ENCODE results near the gene GPC1.
A peak's percentile ranks its signal among the peaks of the same experiment; 100 is the strongest.

Gene GPC1

GRCh38 chr2:240428245-240428644 is 7.2 kb upstream of the GPC1 start:
- Mint-ChIP-seq H3K4me1 (peaks cover 6% of the 10 kb centered on the region), H3K27ac (no peak overlapping the region), H3K36me3 (no peaks in the 10 kb centered on the region), H3K9me3 (peaks cover 7% of the 10 kb centered on the region), H3K4me3 (no peak overlapping the region), H3K27me3 (peaks cover 70% of the 10 kb centered on the region)
- CTCF ChIA-PET: no interaction called here
- DNase-seq: no peak

GRCh38 chr2:240429341-240429871 is 6.1 kb upstream of the GPC1 start:
- Mint-ChIP-seq H3K9me3 (peaks cover 5% of the 10 kb centered on the region), H3K4me1 (peaks cover 9% of the 10 kb centered on the region), H3K27ac (no peak overlapping the region), H3K4me3 (no peak overlapping the region), H3K27me3 (peaks cover 74% of the 10 kb centered on the region), H3K36me3 (no peaks in the 10 kb centered on the region)
- no peak for DNase-seq
- CTCF ChIA-PET: no interaction called here

- Mint-ChIP-seq H3K27ac (no peak overlapping the region), H3K27me3 (peaks cover 75% of the 10 kb centered on the region), H3K4me3 (no peak overlapping the region), H3K36me3 (no peaks in the 10 kb centered on the region), H3K4me1 (peaks cover 13% of the 10 kb centered on the region), H3K9me3 (peaks cover 5% of the 10 kb centered on the region)
- no peak for DNase-seq
- CTCF ChIA-PET: no interaction called here
Measured at GRCh38 chr2:240429872-240430491, 5.5 kb upstream of the GPC1 start.

GRCh38 chr2:240430595-240430994 is 4.9 kb upstream of the GPC1 start:
- CTCF ChIA-PET: no interaction called here
- peaks cover 2% of the 10 kb centered on the region for H3K9me3 Mint-ChIP-seq
- no peak overlapping the region for H3K27ac Mint-ChIP-seq
- peaks cover 13% of the 10 kb centered on the region for H3K4me1 Mint-ChIP-seq
- H3K36me3 Mint-ChIP-seq: no peaks in the 10 kb centered on the region
- H3K27me3 Mint-ChIP-seq: peaks cover 72% of the 10 kb centered on the region
- peak; percentile 9 for DNase-seq
- H3K4me3 Mint-ChIP-seq: no peak overlapping the region

GRCh38 chr2:240431271-240431660 is 4.2 kb upstream of the GPC1 start:
- Mint-ChIP-seq H3K27me3 (peaks cover 72% of the 10 kb centered on the region), H3K4me3 (no peak overlapping the region), H3K27ac (no peak overlapping the region), H3K4me1 (peaks cover 13% of the 10 kb centered on the region), H3K36me3 (no peaks in the 10 kb centered on the region), H3K9me3 (no peaks in the 10 kb centered on the region)
- peak; percentile 18 for DNase-seq
- CTCF ChIA-PET: no interaction called here

DNA sequence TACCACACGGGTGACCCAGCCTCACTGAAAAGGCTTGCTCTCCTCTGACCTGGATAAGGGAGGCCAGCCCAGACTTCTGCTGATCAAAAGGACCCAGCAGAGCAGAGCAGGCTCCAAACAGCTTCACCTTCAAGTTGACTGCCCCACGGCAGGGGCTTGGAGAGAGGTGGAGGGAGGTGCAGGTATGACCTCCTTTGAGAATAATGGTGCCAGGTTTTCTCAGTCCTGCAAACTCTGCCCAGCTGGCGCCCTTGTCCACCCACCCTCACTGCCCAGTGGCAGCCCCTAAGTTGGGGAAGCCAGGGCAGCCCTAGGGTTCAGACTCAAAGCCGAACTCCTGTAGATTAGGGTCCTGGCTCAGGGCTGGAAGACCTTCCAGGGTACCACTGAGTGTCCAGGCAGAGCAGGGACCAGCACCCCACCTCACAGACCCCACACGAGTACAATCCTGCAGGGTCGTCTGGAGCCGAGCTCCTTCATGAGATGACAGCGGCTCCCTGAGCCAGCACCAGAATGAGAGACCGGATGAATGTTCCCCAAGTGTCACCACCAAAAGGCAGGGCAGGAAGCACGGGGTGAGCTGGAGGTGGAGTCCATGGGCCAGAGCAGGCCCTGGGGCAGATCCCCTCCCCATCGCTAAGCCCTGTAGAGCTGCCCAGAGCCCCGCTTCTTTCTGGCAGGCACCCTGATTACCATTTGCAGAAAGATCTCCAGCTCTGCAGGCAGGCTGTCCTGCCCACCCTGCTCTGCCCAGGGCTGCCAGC is 3.6 kb upstream of the GPC1 start:
- no peaks in the 10 kb centered on the region for H3K9me3 Mint-ChIP-seq
- peaks cover 72% of the 10 kb centered on the region for H3K27me3 Mint-ChIP-seq
- no peak overlapping the region for H3K4me3 Mint-ChIP-seq
- peaks cover 14% of the 10 kb centered on the region for H3K4me1 Mint-ChIP-seq
- CTCF ChIA-PET: no interaction called here
- no peaks in the 10 kb centered on the region for H3K36me3 Mint-ChIP-seq
- H3K27ac Mint-ChIP-seq: no peak overlapping the region
- DNase-seq: peak; percentile 11

GRCh38 chr2:240432430-240432819 is 3.0 kb upstream of the GPC1 start:
- Mint-ChIP-seq H3K27me3 (peaks cover 72% of the 10 kb centered on the region), H3K36me3 (no peaks in the 10 kb centered on the region), H3K4me1 (peaks cover 16% of the 10 kb centered on the region), H3K4me3 (no peak overlapping the region), H3K27ac (no peak overlapping the region), H3K9me3 (no peaks in the 10 kb centered on the region)
- CTCF ChIA-PET: no interaction called here
- DNase-seq: peak; percentile 10

- CTCF ChIA-PET: no interaction called here
- H3K36me3 Mint-ChIP-seq: no peaks in the 10 kb centered on the region
- peaks cover 11% of the 10 kb centered on the region for H3K4me1 Mint-ChIP-seq
- no peaks in the 10 kb centered on the region for H3K9me3 Mint-ChIP-seq
- H3K27ac Mint-ChIP-seq: no peak overlapping the region
- H3K4me3 Mint-ChIP-seq: peak overlapping the region; percentile 45
- DNase-seq: peak; percentile 19
- peaks cover 73% of the 10 kb centered on the region for H3K27me3 Mint-ChIP-seq
Measured at GRCh38 chr2:240432820-240433801, 2.4 kb upstream of the GPC1 start.

GRCh38 chr2:240433973-240434727 is 1.3 kb upstream of the GPC1 start:
- CTCF ChIA-PET: interaction anchor here (0.5 to 1.4 kb wide), 2 partner anchors 202 to 290 kb away, joined by 3 read pairs; no protein-coding TSS in a partner anchor
- Mint-ChIP-seq H3K36me3 (no peaks in the 10 kb centered on the region), H3K27me3 (peaks cover 76% of the 10 kb centered on the region), H3K4me1 (peaks cover 11% of the 10 kb centered on the region), H3K27ac (peak overlapping the region; percentile 84), H3K9me3 (no peaks in the 10 kb centered on the region), H3K4me3 (peak overlapping the region; percentile 81)
- DNase-seq: no peak

DNA sequence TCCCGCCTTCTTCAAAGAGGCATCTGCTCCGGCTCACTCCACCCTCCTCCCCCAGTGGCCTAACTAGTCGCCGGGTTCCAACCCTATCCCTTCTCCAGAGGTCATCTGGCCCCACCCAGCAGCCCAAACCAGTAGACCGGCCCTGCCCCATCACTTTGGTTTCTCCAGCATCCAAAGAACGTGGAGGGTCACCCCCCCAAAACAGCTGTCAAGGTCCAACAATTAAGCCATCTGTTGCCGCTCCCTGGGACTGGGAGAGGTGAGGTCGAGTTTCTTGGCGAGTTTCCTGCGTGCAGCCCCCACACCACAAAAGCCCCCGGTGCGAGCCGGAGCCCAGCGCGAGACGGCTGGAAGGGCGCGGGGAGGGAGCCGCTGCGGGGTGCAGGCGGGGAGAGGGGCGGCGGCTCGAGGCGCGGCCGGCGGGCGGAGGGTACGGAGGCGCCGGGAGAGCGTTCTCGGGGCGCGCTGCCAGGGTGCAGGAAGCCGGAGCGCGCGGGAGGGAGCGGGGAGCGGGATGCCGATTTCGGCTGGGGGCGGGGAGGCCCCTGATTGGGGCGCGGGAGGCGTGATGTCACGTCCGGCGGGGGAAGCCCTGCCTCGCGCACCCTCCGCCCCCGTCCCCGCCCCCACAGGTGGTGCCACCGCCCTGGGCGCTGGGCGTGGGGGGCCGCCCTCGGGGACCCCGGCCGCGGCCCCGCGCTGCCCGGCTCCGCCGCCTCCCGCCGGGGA is 571 bp upstream of the GPC1 start:
- no peaks in the 10 kb centered on the region for H3K9me3 Mint-ChIP-seq
- peaks cover 71% of the 10 kb centered on the region for H3K27me3 Mint-ChIP-seq
- peak overlapping the region; percentile 81 for H3K4me3 Mint-ChIP-seq
- CTCF ChIA-PET: interaction anchor here (0.5 to 1.5 kb wide), 3 partner anchors 203 to 291 kb away, joined by 3 read pairs; no protein-coding TSS in a partner anchor
- H3K36me3 Mint-ChIP-seq: no peaks in the 10 kb centered on the region
- peak; percentile 95 for DNase-seq
- H3K4me1 Mint-ChIP-seq: peaks cover 11% of the 10 kb centered on the region
- peak overlapping the region; percentile 84 for H3K27ac Mint-ChIP-seq

GRCh38 chr2:240435948-240436682 is 652 bp downstream of the GPC1 start:
- no peak overlapping the region for H3K27ac Mint-ChIP-seq
- peaks cover 63% of the 10 kb centered on the region for H3K27me3 Mint-ChIP-seq
- peaks cover 11% of the 10 kb centered on the region for H3K4me1 Mint-ChIP-seq
- peak; percentile 45 for DNase-seq
- peak overlapping the region; percentile 69 for H3K4me3 Mint-ChIP-seq
- no peaks in the 10 kb centered on the region for H3K36me3 Mint-ChIP-seq
- CTCF ChIA-PET: interaction anchor here (1.2 to 1.5 kb wide), 3 partner anchors 204 to 207 kb away, joined by 3 to 8 read pairs (median 3); no protein-coding TSS in a partner anchor
- H3K9me3 Mint-ChIP-seq: no peaks in the 10 kb centered on the region

DNA sequence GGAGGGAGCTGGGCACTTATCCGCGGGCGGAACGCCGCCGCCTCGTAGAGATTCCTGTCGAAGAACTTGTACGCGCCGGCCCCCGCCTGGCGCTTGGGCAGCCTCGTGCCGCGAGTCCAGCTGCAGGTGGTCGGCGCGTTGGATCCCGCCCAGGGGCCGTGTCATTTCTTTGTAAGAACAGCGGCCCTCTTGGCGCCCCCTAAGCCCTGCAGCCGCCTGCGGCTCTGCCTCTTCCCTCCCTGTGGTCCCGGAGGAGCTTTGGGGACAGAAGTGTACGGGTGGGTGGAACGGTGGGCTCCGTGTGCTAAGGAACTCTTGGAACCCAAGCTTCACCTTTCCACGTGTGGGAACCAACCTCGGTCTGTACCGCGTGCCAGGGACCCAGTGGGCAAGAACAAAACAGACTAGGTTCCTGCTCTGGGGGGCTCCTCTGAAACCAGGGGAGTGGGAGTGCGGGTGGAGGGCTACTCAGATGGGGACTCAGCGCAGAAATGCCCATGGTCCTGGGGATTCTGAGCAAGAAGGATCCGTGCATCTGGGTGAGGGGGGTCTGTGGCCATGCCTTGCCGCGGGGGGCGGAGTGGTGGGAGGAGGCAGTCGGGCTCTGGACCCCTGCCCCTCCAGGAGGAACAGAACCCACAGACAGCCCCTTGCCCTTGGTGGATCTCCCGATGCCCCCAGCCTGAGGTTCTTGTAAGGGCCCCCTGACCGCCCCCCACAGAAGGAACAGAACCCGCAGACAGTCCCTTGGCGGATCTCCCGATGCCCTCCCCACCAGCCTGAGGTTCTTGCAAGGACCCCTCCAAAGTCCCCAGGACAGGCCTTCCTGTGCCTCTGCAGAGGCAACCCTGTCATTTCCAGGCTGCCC is 1.5 kb downstream of the GPC1 start:
- peaks cover 58% of the 10 kb centered on the region for H3K27me3 Mint-ChIP-seq
- H3K36me3 Mint-ChIP-seq: no peaks in the 10 kb centered on the region
- CTCF ChIA-PET: interaction anchor here (1.2 to 1.5 kb wide), 2 partner anchors 204 to 208 kb away, joined by 3 to 8 read pairs; no protein-coding TSS in a partner anchor
- peaks cover 11% of the 10 kb centered on the region for H3K4me1 Mint-ChIP-seq
- no peak overlapping the region for H3K27ac Mint-ChIP-seq
- H3K4me3 Mint-ChIP-seq: peak overlapping the region; percentile 69
- no peaks in the 10 kb centered on the region for H3K9me3 Mint-ChIP-seq
- no peak for DNase-seq

Data from activated naive CD4-positive, alpha-beta T cell treated with anti-CD3 and anti-CD28 coated beads, Interleukin-2, amount 10 ng/mL, durations not matched to agents 7 days and 5 days (primary cell).